Measurements from ENCODE around the gene WDR45.

DNA sequence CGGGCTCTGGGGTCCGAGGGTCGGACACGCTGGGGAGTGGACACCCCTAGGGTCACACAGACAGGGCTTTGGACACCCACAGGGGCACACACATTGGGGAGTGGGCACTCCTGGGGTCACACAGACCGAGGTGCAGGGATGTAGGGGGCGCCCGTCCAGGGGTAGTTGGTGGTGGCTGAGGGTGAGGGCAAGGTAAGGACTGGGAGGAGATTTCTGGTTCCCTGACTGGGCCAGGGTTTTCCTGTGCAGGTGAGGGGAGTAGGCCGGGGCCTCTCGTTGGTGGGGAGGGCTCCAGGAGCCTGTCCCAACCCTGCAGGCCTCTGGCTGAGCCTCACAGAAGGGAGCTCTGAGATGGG, 21.9 kb upstream of the WDR45 start:
- TF ChIP-seq, protein P1, sequence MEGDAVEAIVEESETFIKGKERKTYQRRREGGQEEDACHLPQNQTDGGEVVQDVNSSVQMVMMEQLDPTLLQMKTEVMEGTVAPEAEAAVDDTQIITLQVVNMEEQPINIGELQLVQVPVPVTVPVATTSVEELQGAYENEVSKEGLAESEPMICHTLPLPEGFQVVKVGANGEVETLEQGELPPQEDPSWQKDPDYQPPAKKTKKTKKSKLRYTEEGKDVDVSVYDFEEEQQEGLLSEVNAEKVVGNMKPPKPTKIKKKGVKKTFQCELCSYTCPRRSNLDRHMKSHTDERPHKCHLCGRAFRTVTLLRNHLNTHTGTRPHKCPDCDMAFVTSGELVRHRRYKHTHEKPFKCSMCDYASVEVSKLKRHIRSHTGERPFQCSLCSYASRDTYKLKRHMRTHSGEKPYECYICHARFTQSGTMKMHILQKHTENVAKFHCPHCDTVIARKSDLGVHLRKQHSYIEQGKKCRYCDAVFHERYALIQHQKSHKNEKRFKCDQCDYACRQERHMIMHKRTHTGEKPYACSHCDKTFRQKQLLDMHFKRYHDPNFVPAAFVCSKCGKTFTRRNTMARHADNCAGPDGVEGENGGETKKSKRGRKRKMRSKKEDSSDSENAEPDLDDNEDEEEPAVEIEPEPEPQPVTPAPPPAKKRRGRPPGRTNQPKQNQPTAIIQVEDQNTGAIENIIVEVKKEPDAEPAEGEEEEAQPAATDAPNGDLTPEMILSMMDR (IDR thresholded peaks at IDR 0.05 in 8 of 11, conservative IDR thresholded peaks at IDR 0.05 in 3 of 11): no peak
- no peak for TF ChIP-seq POLR2AphosphoS5 (IDR thresholded peaks at IDR 0.05)
